ENCODE measurements around the gene IFITM1.
"Not testable (repeated sequence)": the region's sequence is repeated elsewhere in the genome, so short reads cannot be mapped to it uniquely, and the experiment has no call there.

IFITM1 gene

DNA sequence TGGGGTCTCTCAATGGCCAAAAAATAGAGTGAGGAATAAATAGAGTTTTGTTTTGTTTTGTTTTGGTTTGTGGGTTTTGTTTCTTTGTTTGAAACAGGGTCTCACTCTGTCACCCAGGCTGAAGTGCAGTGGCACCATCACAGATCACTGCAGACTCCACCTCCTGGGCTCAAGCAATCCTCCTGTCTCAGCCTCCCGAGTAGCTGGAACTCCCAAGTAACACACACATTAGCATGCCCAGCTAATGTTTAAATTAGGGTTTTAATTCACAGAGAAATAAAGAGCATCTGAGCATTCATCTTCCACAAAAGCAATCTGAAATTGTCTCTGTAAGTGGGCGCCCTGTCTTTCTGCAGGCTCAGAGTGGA is 16.0 kb downstream of the IFITM1 start:
- peaks cover 8% of the 10 kb centered on the region for H3K4me1 ChIP-seq (ENCODE audit: control insufficient read depth, insufficient read depth, low read length)

GRCh38 chr11:330307-330693 is 16.5 kb downstream of the IFITM1 start:
- Histone ChIP-seq H3K9me3 (ENCODE audit: control insufficient read depth, insufficient read depth, low read length) (peaks cover 4% of the 10 kb centered on the region), H3K4me3 (ENCODE audit: low read depth, low read length) (no peak overlapping the region), H3K27me3 (ENCODE audit: control insufficient read depth, insufficient read depth, low read length) (no peaks in the 10 kb centered on the region), H3K36me3 (ENCODE audit: control insufficient read depth, insufficient read depth, low read length) (peaks cover 4% of the 10 kb centered on the region), H3K9ac (ENCODE audit: low read depth, low read length) (no peak overlapping the region), H3K4me1 (ENCODE audit: control insufficient read depth, insufficient read depth, low read length) (peaks cover 9% of the 10 kb centered on the region)

More for the DNA sequence above, 16.0 kb downstream of the IFITM1 start:
- Histone ChIP-seq H3K4me3 (ENCODE audit: low read depth, low read length) (no peak overlapping the region), H3K9me3 (ENCODE audit: control insufficient read depth, insufficient read depth, low read length) (peaks cover 4% of the 10 kb centered on the region), H3K9ac (ENCODE audit: low read depth, low read length) (no peak overlapping the region), H3K36me3 (ENCODE audit: control insufficient read depth, insufficient read depth, low read length) (peaks cover 4% of the 10 kb centered on the region), H3K27me3 (ENCODE audit: control insufficient read depth, insufficient read depth, low read length) (no peaks in the 10 kb centered on the region)

- no peaks in the 10 kb centered on the region for H3K27me3 ChIP-seq (ENCODE audit: control insufficient read depth, insufficient read depth, low read length)
- no peak overlapping the region for H3K4me3 ChIP-seq (ENCODE audit: low read depth, low read length)
- peaks cover 4% of the 10 kb centered on the region for H3K9me3 ChIP-seq (ENCODE audit: control insufficient read depth, insufficient read depth, low read length)
- H3K36me3 ChIP-seq (ENCODE audit: control insufficient read depth, insufficient read depth, low read length) = peaks cover 4% of the 10 kb centered on the region
- H3K9ac ChIP-seq (ENCODE audit: low read depth, low read length) = no peak overlapping the region
- peaks cover 14% of the 10 kb centered on the region for H3K4me1 ChIP-seq (ENCODE audit: control insufficient read depth, insufficient read depth, low read length)
These were observed 17.0 kb downstream of the IFITM1 start for GRCh38 chr11:330694-331357.

GRCh38 chr11:331358-332060 is 17.7 kb downstream of the IFITM1 start:
- peaks cover 4% of the 10 kb centered on the region for H3K36me3 ChIP-seq (ENCODE audit: control insufficient read depth, insufficient read depth, low read length)
- peaks cover 4% of the 10 kb centered on the region for H3K9me3 ChIP-seq (ENCODE audit: control insufficient read depth, insufficient read depth, low read length)
- no peak overlapping the region for H3K9ac ChIP-seq (ENCODE audit: low read depth, low read length)
- H3K4me1 ChIP-seq (ENCODE audit: control insufficient read depth, insufficient read depth, low read length) = peaks cover 20% of the 10 kb centered on the region
- no peaks in the 10 kb centered on the region for H3K27me3 ChIP-seq (ENCODE audit: control insufficient read depth, insufficient read depth, low read length)
- H3K4me3 ChIP-seq (ENCODE audit: low read depth, low read length) = no peak overlapping the region

DNA sequence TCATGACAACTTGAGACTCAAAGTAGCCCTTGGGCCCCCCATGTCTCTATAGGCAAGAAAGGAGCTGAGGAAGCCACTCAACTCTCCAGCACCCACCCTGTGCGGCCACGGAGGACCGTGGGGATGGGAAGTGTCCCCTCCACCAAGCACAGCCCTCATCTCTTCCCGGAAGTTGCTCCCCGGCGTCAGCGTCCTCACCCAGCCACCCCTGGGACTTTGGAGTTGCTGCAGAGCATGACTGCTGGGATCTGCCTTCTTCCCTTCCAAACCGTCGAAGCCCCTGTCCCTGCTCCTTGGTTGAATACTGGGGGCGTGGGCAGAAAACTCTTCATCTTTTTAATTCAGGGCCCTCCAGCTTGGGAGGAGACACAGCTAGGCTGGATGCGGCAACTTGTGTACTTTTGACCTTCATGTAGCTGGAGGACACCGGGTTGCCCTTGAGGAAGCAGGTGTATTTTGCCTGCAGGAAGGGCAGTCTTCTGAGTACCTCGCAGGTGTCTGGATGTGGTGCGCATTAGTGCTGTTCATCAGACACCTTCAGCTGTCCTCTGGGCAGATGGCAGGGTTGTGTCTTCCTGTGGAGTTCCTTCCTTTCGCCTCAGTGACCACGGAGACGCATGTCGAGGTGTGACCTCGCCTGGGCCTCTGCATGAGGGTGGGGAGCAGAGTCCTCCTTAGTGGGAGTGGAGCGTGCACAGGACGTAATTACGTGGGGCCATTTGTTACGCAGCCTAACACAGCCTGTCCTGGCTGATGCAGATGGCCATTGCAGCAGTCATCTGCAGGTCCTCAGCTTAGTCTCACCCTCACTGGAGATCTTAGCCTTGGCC is 19.0 kb downstream of the IFITM1 start:
- Histone ChIP-seq H3K4me1 (ENCODE audit: control insufficient read depth, insufficient read depth, low read length) (peaks cover 22% of the 10 kb centered on the region), H3K27me3 (ENCODE audit: control insufficient read depth, insufficient read depth, low read length) (no peaks in the 10 kb centered on the region), H3K4me3 (ENCODE audit: low read depth, low read length) (peak overlapping the region; percentile 5), H3K9me3 (ENCODE audit: control insufficient read depth, insufficient read depth, low read length) (peaks cover 4% of the 10 kb centered on the region), H3K9ac (ENCODE audit: low read depth, low read length) (no peak overlapping the region), H3K36me3 (ENCODE audit: control insufficient read depth, insufficient read depth, low read length) (peaks cover 4% of the 10 kb centered on the region)

GRCh38 chr11:333616-334263 is 19.9 kb downstream of the IFITM1 start:
- Histone ChIP-seq H3K4me1 (ENCODE audit: control insufficient read depth, insufficient read depth, low read length) (peaks cover 22% of the 10 kb centered on the region), H3K9ac (ENCODE audit: low read depth, low read length) (peak overlapping the region; percentile 63), H3K4me3 (ENCODE audit: low read depth, low read length) (peak overlapping the region; percentile 9)
- H3K9me3 ChIP-seq (ENCODE audit: control insufficient read depth, insufficient read depth, low read length); H3K36me3 ChIP-seq (ENCODE audit: control insufficient read depth, insufficient read depth, low read length); H3K27me3 ChIP-seq (ENCODE audit: control insufficient read depth, insufficient read depth, low read length): not testable (repeated sequence)

DNA sequence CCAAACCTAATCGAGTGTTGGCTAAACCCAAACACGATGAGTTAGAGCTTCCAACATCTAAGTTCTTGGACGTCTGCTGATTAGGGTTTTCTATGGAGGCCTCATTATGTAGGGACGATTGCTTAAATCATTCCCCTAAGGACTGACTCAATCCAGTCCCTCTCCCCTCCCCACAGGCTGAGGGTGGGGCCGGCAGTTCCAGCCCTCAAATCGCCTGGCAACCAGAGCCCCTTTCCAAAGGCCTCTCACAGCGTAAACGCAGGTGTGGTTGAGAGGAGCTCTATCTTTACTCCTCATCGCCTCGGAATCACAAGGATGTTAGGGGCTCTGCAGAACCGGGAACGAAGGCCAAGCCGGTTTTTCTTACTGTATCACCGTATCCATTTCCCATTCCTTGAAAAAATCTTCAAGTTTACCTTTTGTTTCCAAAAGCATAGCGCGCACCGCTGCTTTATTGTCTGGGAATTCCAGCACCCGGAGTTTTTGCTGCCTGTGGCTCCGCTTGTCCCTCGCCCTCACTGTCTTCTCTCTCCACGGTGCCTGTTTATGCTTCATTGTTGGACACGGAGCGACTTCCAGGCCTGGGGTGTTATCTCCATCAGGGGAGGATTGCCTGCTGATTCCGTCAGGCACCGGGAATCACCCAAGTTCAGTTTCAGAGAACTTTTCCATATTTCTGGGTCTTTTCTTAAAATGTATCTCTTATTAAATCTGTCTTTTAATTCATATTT is 20.6 kb downstream of the IFITM1 start:
- Histone ChIP-seq H3K4me3 (ENCODE audit: low read depth, low read length) (peak overlapping the region; percentile 31), H3K9ac (ENCODE audit: low read depth, low read length) (peak overlapping the region; percentile 63), H3K36me3 (ENCODE audit: control insufficient read depth, insufficient read depth, low read length) (peaks cover 4% of the 10 kb centered on the region), H3K9me3 (ENCODE audit: control insufficient read depth, insufficient read depth, low read length) (peaks cover 4% of the 10 kb centered on the region), H3K4me1 (ENCODE audit: control insufficient read depth, insufficient read depth, low read length) (peaks cover 22% of the 10 kb centered on the region), H3K27me3 (ENCODE audit: control insufficient read depth, insufficient read depth, low read length) (no peaks in the 10 kb centered on the region)

- Histone ChIP-seq H3K4me1 (ENCODE audit: control insufficient read depth, insufficient read depth, low read length) (peaks cover 28% of the 10 kb centered on the region), H3K4me3 (ENCODE audit: low read depth, low read length) (no peak overlapping the region), H3K36me3 (ENCODE audit: control insufficient read depth, insufficient read depth, low read length) (peaks cover 4% of the 10 kb centered on the region), H3K9me3 (ENCODE audit: control insufficient read depth, insufficient read depth, low read length) (peaks cover 4% of the 10 kb centered on the region), H3K27me3 (ENCODE audit: control insufficient read depth, insufficient read depth, low read length) (no peaks in the 10 kb centered on the region), H3K9ac (ENCODE audit: low read depth, low read length) (peak overlapping the region; percentile 47)
These were observed 22.2 kb downstream of the IFITM1 start for GRCh38 chr11:335779-336658.

- Histone ChIP-seq H3K27me3 (ENCODE audit: control insufficient read depth, insufficient read depth, low read length) (no peaks in the 10 kb centered on the region), H3K9me3 (ENCODE audit: control insufficient read depth, insufficient read depth, low read length) (peaks cover 4% of the 10 kb centered on the region), H3K36me3 (ENCODE audit: control insufficient read depth, insufficient read depth, low read length) (peaks cover 4% of the 10 kb centered on the region), H3K9ac (ENCODE audit: low read depth, low read length) (no peak overlapping the region), H3K4me1 (ENCODE audit: control insufficient read depth, insufficient read depth, low read length) (peaks cover 34% of the 10 kb centered on the region), H3K4me3 (ENCODE audit: low read depth, low read length) (no peak overlapping the region)
These were observed 22.9 kb downstream of the IFITM1 start for GRCh38 chr11:336659-337198.

- Histone ChIP-seq H3K9me3 (ENCODE audit: control insufficient read depth, insufficient read depth, low read length) (peaks cover 4% of the 10 kb centered on the region), H3K27me3 (ENCODE audit: control insufficient read depth, insufficient read depth, low read length) (no peaks in the 10 kb centered on the region), H3K4me1 (ENCODE audit: control insufficient read depth, insufficient read depth, low read length) (peaks cover 42% of the 10 kb centered on the region), H3K9ac (ENCODE audit: low read depth, low read length) (no peak overlapping the region), H3K4me3 (ENCODE audit: low read depth, low read length) (no peak overlapping the region), H3K36me3 (ENCODE audit: control insufficient read depth, insufficient read depth, low read length) (peaks cover 4% of the 10 kb centered on the region)
These were observed 23.9 kb downstream of the IFITM1 start for GRCh38 chr11:337711-338110.
